ENCODE measurements around the gene EPAS1.

- TF ChIP-seq, protein P1, sequence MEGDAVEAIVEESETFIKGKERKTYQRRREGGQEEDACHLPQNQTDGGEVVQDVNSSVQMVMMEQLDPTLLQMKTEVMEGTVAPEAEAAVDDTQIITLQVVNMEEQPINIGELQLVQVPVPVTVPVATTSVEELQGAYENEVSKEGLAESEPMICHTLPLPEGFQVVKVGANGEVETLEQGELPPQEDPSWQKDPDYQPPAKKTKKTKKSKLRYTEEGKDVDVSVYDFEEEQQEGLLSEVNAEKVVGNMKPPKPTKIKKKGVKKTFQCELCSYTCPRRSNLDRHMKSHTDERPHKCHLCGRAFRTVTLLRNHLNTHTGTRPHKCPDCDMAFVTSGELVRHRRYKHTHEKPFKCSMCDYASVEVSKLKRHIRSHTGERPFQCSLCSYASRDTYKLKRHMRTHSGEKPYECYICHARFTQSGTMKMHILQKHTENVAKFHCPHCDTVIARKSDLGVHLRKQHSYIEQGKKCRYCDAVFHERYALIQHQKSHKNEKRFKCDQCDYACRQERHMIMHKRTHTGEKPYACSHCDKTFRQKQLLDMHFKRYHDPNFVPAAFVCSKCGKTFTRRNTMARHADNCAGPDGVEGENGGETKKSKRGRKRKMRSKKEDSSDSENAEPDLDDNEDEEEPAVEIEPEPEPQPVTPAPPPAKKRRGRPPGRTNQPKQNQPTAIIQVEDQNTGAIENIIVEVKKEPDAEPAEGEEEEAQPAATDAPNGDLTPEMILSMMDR (IDR thresholded peaks at IDR 0.05): no peak
- TF ChIP-seq POLR2A (IDR thresholded peaks at IDR 0.05) (no peak), POLR2AphosphoS5 (IDR thresholded peaks at IDR 0.05) (no peak), EP300 (IDR thresholded peaks at IDR 0.05; ENCODE audit: low read depth) (no peak)
Observed at GRCh38 chr2:46328829-46329228, 31.6 kb downstream of the EPAS1 start.

Data from transverse colon (tissue), 4 donors.